Left renal pelvis (tissue), 4 donors: ENCODE data around the gene RAB3GAP1. TPM values are rescaled to one million over a fixed set of nuclear protein-coding genes. Genes with fewer than 3 reads are reported as not detected.

Experiments used
- DNase-seq, 4 donors: peaks; one replicate each; pipeline ENCODE4 v3.0.0-alpha.2; 2013; ENCODE audit warnings: low read depth in 4 of 4, low spot score in 3 of 4
- polyA plus RNA-seq, 4 donors: library from polyadenylated mRNA; unstranded; fragments of 120-200 nt; gene quantifications; one replicate each; pipeline ENCODE4 v1.2.1, GENCODE V29; 2013; ENCODE audit not compliant: insufficient read length in 4 of 4

RAB3GAP1 gene
- polyA plus RNA-seq, 4 donors: 50.6 to 58.2 (median 54.1) TPM

GRCh38 chr2:135162377-135162776 lies 110.3 kb downstream of the RAB3GAP1 start:
- DNase-seq: no peak

GRCh38 chr2:135162786-135163185 lies 110.7 kb downstream of the RAB3GAP1 start:
- DNase-seq: no peak

- DNase-seq: no peak
Observed at GRCh38 chr2:135163306-135163705, 111.2 kb downstream of the RAB3GAP1 start.

- DNase-seq: no peak
Observed at GRCh38 chr2:135163901-135164300, 111.8 kb downstream of the RAB3GAP1 start.

- no peak for DNase-seq
Observed at GRCh38 chr2:135164431-135164830, 112.3 kb downstream of the RAB3GAP1 start.

- no peak for DNase-seq
Observed at GRCh38 chr2:135167273-135167672, 115.2 kb downstream of the RAB3GAP1 start.

GRCh38 chr2:135168204-135168856 lies 116.2 kb downstream of the RAB3GAP1 start:
- DNase-seq: no peak

- no peak for DNase-seq
Observed at GRCh38 chr2:135169900-135170753, 118.0 kb downstream of the RAB3GAP1 start.

- DNase-seq: no peak
Observed at GRCh38 chr2:135174049-135174809, 122.1 kb downstream of the RAB3GAP1 start.

- no peak for DNase-seq
Observed at GRCh38 chr2:135174810-135175093, 122.7 kb downstream of the RAB3GAP1 start.

GRCh38 chr2:135175177-135175576 lies 123.1 kb downstream of the RAB3GAP1 start:
- no peak for DNase-seq

GRCh38 chr2:135179689-135180088 lies 127.6 kb downstream of the RAB3GAP1 start:
- no peak for DNase-seq

- DNase-seq: no peak
Observed at GRCh38 chr2:135182190-135182589, 130.1 kb downstream of the RAB3GAP1 start.

GRCh38 chr2:135182601-135183000 lies 130.5 kb downstream of the RAB3GAP1 start:
- DNase-seq: no peak

GRCh38 chr2:135183822-135184221 lies 131.7 kb downstream of the RAB3GAP1 start:
- no peak for DNase-seq

- DNase-seq: no peak
Observed at GRCh38 chr2:135186054-135186453, 134.0 kb downstream of the RAB3GAP1 start.

GRCh38 chr2:135187270-135187669 lies 135.2 kb downstream of the RAB3GAP1 start:
- DNase-seq: no peak

- no peak for DNase-seq
Observed at GRCh38 chr2:135189148-135189547, 137.1 kb downstream of the RAB3GAP1 start.

- no peak for DNase-seq
Observed at GRCh38 chr2:135190799-135191198, 138.7 kb downstream of the RAB3GAP1 start.

GRCh38 chr2:135198481-135198880 lies 146.4 kb downstream of the RAB3GAP1 start:
- DNase-seq: peak in 1 of 4 donors; percentile 5

- peak in 3 of 4 donors; percentile 8 to 35 (median 29) for DNase-seq
Observed at GRCh38 chr2:135202751-135203150, 150.7 kb downstream of the RAB3GAP1 start.
